NK-92 (cell line): Measurements from ENCODE around the gene DXO.
"Not testable (repeated sequence)": the region's sequence is repeated elsewhere in the genome, so short reads cannot be mapped to it uniquely, and the experiment has no call there.

Source experiments
- DNase-seq: peaks from one replicate; lab custom pipeline; 2025; ENCODE audit not compliant: unreplicated experiment; lab: John Stamatoyannopoulos, UW

Gene DXO

DNA sequence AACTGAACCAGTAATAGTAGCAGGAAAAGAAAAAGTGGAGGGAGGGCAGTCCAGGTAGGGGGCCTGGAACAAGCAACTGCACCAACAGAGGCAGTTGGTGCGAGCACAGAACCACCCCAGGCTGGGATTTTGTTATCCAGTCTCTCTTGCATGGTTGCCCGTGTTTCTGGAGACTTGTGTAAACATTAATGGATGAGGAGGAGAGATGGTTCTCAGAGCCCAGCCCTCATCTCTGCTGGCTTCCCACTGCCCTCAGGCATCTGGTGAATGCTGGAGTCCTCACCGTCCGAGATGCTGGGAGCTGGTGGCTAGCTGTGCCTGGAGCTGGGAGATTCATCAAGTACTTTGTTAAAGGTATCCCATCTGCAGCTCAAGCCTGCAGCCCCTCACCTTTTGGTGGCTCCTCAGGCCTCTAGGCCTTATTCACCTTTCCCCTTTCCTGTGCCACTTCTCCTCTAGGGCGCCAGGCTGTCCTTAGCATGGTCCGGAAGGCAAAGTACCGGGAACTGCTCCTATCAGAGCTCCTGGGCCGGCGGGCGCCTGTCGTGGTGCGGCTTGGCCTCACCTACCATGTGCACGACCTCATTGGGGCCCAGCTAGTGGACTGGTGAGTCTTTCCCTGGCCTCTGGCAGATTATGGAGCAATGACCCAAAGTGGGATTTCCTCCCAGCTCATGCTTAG lies 8.4 kb upstream of the DXO start:
- DNase-seq: not testable (repeated sequence)

- no peak for DNase-seq
These were observed 7.4 kb upstream of the DXO start for GRCh38 chr6:31979238-31979898.

GRCh38 chr6:31978831-31979230 lies 6.9 kb upstream of the DXO start:
- no peak for DNase-seq

DNA sequence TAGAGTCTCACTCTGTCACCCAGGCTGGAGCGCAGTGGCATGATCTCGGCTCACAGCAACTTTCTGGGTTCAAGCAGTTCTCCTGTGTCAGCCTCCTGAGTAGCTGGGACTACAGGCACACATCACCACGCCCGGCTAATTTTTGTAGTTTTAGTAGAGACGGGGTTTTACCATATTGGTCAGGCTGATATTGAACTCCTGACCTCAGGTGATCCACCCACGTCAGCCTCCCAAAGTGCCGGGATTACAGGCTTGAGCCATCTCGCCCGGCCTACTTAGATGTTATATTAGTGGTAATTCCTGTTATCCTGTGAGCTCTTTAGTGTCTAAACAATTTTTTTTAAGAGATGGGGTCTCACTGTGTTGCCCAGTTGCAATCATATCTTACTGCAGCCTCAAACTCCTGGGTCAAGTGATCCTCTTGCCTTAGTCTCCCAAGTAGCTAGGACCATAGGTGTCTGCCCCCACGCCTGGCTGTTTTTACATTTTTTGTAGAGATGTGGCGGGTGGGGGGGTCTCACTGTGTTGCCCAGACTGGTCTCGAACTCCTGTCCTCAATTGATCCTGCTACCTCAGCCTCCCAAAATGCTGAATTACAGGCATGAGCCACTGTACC lies 6.0 kb upstream of the DXO start:
- DNase-seq: no peak

DNA sequence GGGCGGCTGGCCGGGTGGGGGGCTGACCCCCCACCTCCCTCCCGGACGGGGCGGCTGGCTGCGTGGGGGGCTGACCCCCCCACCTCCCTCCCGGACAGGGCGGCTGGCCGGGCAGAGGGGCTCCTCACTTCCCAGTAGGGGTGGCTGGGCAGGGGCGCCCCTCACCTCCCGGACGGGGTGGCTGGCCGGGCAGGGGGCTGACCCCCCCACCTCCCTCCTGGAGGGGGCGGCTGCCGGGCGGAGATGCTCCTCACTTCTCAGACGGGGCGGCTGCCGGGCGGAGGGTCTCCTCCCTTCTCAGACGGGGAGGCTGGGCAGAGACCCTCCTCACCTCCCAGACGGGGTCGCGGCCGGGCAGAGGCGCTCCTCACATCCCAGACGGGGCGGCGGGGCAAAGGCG lies 4.1 kb upstream of the DXO start:
- DNase-seq: not testable (repeated sequence)

DNA sequence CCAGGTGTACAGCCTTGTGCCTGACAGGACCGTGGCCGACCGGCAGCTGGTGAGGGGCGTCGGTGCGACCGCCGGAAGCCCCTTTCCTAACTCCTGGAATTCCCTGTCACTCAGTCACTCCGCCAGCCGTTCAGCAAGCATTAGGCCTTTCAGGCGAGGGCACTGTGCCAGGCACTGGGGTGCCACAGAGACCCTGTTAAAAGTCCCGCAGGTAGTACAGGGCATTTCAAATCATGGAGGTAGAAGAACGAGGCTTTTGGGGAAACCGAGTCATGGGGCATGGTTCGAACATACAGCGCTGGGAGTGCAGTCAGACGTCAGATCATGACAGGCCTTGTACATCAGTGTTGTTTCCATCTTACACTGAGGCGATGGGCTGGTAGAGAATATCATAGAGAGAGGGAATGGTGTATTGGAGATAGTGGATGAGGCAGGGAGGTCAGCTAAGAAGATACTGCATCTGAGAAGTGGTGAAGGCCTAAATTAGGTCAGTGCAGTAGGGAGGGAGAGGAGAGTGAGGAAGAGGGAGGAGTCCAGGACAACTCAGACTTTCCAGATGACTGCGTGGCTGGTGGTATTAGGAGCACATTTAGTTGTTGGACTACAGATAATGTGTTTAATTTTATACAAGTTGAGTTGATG lies 892 bp upstream of the DXO start:
- no peak for DNase-seq

DNA sequence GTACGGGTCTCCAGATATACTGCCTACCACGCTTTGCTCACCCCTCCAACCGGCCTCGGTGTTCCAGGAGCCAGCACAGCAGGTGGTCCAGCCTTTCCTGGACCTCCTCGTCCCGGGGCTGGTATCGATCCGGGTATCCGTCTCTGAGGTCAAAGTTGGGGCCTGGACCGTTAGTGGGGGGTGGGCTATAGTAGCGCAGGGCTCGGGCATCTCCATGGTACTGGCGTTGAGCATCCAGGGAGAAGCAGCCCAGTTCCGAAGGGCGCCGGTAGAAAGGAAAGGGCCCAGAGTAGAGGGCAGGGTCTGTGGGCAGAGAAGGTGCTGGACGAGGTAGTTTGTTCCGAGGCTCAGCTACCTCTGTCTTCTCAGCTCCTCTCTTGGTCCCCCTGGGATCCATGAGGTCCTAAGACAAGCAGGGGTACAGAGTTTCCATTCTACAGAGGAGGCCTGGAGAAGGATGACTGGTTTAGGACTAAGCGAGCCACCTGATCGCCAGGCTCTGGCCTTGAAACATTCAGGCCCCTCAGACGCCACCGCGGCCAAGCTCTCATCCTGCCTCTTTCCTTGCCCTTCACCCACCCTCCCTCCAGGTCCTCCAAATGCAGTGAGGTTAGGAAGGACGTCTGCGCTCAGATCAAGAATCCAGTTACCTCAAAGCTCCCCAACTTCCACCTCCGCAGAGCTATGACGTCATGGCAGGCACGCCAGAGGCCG lies 502 bp downstream of the DXO start:
- no peak for DNase-seq

- no peak for DNase-seq
These were observed 1.2 kb downstream of the DXO start for GRCh38 chr6:31970604-31971271.

- no peak for DNase-seq
These were observed 2.0 kb downstream of the DXO start for GRCh38 chr6:31969712-31970603.

DNA sequence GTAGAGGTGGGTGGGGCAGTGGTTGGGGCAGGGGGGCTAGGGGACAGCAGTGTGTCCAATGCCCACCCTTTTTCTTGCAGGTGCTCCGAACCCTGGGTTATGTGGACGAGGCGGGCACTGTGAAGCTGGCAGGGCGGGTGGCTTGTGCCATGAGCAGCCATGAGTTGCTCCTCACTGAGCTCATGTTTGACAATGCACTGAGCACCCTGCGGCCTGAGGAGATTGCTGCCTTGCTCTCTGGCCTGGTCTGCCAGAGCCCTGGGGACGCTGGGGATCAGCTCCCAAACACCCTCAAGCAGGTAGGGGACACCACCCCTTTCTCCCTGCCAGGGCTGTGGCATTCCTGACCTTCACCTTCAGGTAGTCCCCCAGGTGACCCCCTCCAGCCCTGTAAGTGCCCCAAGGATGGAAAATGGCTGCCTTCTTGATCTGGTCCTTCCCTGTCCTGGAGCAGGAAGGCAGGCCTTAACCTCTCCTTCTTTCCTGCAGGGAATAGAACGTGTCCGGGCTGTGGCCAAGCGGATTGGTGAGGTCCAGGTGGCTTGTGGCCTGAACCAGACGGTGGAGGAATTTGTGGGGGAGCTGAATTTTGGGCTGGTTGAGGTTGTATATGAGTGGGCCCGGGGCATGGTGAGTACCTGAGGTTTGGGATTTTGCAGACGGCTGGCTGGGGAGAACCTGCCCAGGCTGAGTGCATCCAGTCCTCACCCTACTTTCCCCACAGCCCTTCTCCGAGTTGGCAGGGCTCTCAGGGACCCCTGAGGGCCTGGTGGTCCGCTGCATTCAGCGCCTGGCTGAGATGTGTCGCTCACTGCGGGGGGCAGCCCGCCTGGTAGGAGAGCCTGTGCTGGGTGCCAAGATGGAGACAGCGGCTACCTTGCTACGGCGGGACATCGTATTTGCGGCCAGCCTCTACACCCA lies 2.9 kb downstream of the DXO start:
- DNase-seq: no peak

- no peak for DNase-seq
These were observed 3.6 kb downstream of the DXO start for GRCh38 chr6:31968326-31968725.

- DNase-seq: no peak
These were observed 4.0 kb downstream of the DXO start for GRCh38 chr6:31967926-31968320.

DNA sequence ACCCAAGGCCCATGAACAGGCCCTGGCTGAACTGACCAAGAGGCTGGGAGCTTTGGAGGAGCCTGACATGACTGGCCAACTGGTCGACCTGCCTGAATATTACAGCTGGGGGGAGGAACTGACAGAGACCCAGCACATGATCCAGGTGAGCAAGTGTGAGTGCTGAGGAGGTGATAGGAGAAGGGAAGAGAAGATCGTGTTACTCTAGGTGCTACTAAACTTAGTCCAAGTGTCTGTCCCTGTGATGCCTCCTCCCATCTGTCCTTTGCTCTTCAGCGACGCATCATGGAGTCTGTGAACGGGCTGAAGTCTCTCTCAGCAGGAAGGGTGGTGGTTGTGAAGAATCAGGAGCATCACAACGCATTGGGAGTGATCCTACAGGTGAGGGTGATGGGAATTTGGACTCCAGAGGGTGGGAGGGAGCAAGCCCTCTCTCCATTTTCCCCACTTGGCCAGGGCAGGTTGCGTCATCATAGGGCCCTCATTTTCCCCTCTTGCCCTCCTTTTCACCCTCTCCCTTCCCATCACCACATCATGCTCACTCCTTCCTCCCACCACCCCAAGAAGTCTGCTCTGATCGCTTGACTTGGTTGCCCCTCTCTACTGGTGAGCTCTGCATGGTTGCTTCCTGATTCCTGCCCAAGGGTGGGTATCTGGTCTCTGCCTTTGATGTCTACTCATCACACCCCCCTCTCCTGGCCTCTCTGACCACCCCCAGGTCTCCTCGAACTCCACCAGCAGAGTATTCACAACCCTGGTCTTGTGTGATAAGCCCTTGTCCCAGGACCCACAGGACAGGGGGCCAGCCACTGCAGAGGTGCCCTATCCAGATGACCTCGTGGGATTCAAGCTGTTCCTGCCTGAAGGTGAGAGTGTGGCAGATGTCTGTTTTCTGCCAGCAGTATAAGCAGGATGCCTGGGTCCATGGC lies 4.7 kb downstream of the DXO start:
- DNase-seq: no peak

GRCh38 chr6:31966506-31966905 lies 5.4 kb downstream of the DXO start:
- no peak for DNase-seq

- DNase-seq: no peak
These were observed 6.2 kb downstream of the DXO start for GRCh38 chr6:31965700-31966099.

GRCh38 chr6:31963921-31964320 lies 8.0 kb downstream of the DXO start:
- no peak for DNase-seq

GRCh38 chr6:31961616-31962015 lies 10.3 kb downstream of the DXO start:
- no peak for DNase-seq
